KBM-7 (cell line): ENCODE measurements around the gene DNAJA2.
"Not testable (repeated sequence)": the region's sequence is repeated elsewhere in the genome, so short reads cannot be mapped to it uniquely, and the experiment has no call there.

ENCODE experiments used
- DNase-seq: peaks from one replicate; pipeline ENCODE4 v3.0.0-alpha.2; 2015
- in situ Hi-C: fragments of 300-500 bp; cut with MboI; formaldehyde crosslinking; loops from 2 replicates; pipeline ENCODE4 v1.14.3; 2020; ENCODE audit warnings: low sequenced_read_pairs, low pct_unique_long_range_greater_than_20kb, mixed read lengths

The DNAJA2 gene

DNA sequence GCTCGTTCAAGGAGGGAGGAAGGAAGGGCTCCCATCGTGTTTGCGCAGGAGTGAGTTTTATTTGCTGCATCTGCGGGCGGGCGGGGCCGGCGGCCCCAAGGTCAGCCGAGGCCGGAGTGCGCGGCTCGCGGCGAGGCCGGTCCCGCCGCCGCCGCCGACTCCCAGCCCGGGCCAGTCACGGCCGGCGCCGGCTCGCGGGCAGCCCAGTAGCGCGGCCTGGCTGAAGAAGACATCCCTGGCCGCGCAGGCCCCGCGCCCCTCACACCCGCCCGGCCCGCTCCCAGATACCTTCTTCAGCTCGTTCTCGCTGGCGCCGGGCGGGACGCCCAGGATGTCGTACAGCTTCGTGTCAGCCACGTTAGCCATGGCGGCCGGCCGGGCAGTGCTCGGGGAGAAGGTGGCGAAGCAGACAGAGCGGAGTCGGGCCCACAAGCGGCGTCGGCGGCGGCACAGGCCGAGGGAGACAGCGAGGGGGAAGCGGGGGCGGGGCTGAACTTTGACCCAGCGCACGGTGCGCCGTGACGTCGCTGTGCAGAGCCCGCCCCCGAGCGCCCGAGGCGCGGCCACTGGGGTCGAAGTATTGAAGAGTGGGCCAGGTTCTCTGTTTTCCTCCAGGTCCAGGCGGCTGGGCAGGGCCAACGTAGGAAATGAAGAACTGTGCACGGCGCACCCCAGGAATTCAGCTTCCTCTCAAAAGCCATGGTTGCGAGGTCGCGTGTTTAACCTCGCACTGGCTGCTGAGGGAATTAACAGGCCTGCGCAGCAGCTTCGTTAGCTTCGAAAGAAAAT lies at the start of gene DNAJA2:
TSS of gene DNAJA2 (minus strand) at position 468 of the 789 bp plus-strand sequence. CDS start at position 366, 102 bp downstream.
- DNase-seq, result peak; percentile 94

DNA sequence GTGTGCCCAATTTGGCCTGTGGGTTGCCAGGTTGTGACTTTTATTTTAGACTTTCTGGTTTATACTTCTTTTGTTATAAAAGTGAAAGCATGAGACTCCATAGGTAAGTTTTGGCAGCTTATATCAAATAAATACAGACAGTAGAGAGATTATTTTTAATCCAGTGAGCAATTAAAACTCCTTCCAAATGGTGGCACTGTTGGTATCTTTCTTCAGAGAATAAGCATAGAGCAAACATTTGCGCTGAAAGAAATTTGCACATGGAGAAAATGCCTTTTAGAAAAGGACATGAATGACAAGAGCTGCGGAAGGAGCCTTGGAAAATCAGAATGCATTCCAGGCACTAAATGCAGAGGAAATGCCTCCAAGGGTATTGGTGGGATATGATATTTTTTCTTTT lies 46.1 kb upstream of the DNAJA2 start:
- DNase-seq, result no peak
- in situ Hi-C loops, result no loop called here

More for the DNA sequence above, at the start of gene DNAJA2:
- in situ Hi-C loops, result no loop called here

DNA sequence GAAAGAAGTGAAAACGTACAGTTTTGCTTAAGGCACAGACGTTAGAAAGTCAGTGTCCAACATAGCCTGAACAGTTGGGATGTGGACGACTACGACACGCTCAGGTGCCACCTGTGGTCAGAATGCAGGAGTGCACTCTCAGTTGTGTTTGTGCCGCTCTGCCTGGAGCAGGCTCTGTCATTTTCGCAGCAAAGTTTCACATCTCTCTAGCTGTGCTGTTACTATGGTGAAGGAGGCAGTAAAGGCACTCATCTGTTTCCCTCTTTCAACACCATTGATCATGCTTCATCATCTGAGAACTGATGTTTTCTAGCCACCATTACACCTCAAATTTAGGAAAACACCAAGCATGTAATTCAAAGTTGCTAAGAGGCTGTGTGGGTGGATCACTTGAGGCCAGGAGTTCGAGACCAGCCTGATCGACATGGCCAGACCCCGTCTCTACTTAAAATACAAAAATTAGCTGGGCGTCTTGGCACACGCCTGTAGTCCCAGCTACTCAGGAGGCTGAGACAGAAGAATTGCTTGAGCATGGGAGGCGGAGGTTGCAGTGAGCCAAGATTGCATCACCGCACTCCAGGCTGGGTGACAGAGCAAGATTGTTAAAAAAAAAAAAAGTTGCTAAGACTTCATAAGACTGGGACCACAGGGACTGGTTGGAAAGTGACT lies 44.9 kb upstream of the DNAJA2 start:
- DNase-seq, result peak; percentile 33
- in situ Hi-C loops, result no loop called here

DNA sequence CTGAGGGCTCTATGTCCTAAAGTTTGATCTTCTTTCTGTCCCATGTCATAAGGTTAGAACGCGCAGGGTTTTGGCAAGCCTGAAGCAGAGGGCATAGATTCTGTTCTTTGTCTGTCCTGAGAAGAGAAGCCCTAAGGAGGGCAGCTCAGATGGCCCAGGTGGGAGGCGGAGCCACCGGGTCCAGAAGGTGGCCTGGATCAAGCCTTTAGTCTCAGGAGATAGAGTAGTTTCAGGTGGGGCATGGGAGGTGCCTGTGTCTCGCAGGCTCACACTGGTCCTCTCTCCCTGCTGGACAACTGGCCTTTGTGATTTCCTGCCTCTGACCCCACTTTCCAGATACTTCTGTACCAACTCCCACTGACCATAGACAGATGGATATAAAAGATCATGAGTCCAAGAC lies 44.2 kb upstream of the DNAJA2 start:
- DNase-seq, result no peak
- in situ Hi-C loops, result no loop called here

DNA sequence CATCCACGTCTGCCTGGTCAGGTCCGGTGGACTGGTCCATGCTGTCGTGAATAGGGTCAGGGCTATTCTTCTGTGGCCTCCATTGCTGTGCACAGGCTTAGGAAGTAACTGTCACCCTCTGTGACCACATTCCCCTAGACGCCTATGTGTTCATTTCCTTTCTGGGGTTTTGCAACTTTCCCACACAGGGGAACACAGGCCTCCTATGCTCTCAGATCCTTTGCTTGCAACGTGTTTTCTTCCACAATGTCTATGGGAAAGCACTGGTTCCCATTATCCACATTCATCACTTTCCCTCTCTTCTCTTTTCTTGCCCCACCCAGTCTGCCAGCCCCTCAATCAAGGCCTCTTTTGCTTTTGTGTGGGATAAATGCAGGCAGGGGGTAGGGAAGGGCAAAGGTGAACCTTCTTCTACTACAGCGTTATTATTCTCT lies 43.2 kb upstream of the DNAJA2 start:
- in situ Hi-C loops, result no loop called here
- peak; percentile 44 for DNase-seq

DNA sequence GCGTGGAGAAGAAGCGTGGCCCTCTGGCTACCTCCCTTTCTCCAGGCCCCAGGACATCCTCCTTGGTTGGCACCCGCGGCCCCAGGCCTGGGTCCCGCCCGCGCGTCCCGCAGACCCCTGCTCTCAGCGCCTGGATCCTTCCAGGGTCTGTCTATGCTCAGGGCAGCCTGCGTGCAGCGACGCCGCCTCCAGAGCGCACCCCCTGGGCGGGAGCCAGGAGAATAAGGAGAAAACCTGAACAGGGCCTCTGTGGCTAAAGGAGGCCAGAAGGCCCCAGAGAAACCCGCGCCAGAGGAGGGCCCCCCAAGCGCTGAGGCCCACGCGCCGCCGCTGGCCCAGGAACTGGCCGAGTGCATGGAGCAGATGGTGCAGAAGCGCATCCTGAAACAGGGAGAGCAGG lies 40.4 kb upstream of the DNAJA2 start:
- in situ Hi-C loops, result no loop called here
- DNase-seq, result no peak

DNA sequence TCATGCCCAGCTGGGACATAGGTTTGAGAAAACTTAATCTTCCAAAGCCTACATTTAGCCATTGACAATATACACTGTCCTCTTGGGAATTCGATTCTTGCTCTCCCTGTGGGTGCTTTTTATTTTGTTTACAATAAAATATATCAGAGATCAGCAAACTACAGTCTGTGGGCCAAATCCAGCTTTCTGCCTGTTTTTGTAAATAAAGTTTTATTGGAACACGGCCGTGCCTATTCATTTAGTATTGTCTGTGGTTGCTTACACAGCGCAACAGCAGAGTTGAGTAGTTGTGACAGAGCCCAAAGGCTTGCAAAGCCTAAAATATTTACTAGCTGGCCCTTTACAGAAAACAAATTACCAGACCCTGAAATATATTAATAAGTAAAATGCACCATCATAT lies 39.7 kb upstream of the DNAJA2 start:
- DNase-seq, result no peak
- in situ Hi-C loops, result no loop called here

DNA sequence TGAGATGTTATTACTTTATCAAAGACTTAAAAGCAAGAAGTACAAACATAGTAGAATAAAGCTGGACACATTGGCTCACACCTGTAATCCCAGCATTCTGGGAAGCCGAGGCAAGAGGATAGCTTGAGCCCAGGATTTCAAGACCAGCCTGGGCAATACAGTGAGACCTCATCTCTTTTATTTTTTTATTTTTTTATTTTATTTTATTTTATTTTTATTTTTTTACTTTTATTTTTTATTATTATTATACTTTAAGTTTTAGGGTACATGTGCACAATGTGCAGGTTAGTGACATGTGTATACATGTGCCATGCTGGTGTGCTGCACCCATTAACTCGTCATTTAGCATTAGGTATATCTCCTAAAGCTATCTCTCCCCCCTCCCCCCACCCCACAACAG lies 37.3 kb upstream of the DNAJA2 start:
- in situ Hi-C loops, DNase-seq: not testable (repeated sequence)

DNA sequence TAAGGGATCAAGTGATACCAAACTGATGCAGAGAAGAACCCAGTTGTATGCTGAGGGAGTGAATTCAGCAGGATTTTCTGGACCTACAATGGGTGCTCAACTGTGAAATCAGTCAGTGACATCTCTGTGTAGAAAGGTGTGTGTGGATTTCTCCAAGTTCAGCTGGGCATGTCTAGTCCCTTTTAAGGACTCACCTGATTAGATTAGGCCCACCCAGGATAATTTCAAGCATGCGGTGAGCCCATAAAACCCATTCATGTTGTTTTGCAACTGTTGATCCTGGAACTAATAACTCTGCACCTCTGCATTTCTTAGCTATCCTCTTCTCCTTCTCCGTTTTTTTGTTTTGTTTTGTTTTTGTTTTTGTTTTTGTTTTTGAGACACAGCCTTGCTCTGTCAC lies 35.1 kb upstream of the DNAJA2 start:
- in situ Hi-C loops, result no loop called here
- DNase-seq, result no peak

DNA sequence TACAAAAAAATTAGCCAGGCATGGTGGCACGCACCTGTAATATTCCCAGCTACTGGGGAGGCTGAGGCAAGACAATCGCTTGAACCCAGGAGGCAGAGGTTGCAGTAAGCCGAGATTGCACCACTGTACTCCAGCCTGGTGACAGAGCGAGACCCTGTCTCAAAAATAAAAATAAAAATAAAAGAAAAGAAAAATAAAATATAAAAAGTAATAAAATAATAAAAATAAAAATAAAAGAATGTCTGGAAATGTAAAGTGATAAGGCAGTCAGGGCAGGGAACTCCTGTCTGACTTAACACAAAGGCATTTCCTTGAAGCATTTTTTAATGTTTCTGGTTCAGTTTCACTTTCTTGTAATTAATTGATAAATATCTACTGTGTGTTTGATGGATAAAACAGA lies 34.7 kb upstream of the DNAJA2 start:
- no peak for DNase-seq
- in situ Hi-C loops, result no loop called here

DNA sequence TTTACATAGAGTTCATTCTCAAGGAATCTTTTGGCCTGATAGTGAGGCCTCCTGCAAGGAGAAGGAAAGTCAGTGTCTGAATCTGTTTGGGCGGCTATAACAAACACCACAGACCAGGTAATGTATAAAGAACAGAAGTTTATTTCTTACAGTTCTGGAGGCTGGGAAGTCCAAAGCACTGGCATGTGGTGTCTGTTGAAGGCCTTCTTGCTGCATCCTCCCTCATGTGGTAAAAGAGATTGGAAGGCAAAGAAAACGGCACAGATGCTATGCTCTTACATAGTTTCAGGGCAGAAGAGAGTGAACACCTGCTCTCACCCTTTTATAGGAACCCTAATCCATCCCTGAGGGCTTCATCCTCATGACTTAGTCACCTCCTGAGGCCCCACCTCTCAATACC lies 31.2 kb upstream of the DNAJA2 start:
- in situ Hi-C loops, result no loop called here
- DNase-seq, result no peak

DNA sequence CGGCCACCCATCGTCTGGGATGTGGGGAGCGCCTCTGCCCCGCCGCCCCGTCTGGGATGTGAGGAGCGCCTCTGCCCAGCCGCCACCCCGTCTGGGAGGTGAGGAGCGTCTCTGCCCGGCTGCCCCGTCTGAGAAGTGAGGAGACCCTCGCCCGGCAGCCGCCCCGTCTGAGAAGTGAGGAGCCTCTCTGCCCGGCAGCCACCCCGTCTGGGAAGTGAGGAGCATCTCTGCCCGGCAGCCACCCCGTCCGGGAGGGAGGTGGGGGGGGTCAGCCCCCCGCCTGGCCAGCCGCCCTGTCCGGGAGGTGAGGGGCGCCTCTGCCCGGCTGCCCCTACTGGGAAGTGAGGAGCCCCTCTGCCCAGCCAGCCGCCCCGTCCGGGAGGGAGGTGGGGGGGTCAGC lies 26.6 kb upstream of the DNAJA2 start:
- in situ Hi-C loops, result not testable (repeated sequence)

DNA sequence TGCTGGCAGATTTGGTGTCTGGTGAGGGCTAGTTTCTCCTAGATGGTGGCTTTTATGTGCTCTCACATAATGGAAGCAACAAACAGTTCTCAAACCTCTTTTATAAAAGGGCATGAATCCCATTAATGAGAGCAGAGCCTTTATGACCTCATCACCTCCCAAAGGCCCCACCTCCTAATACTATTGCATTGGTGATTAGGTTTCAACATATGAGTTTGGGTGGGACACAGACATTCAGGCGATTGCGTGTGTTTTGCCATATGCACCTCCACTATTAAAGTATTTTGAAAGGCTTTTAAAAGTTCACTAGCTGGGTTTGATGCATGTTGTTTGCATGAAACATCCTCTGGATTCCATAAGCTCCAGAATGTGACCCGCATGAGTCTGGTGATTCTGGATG lies 24.4 kb upstream of the DNAJA2 start:
- no peak for DNase-seq
- in situ Hi-C loops, result no loop called here

More for the DNA sequence above, 26.6 kb upstream of the DNAJA2 start:
- DNase-seq, result not testable (repeated sequence)

DNA sequence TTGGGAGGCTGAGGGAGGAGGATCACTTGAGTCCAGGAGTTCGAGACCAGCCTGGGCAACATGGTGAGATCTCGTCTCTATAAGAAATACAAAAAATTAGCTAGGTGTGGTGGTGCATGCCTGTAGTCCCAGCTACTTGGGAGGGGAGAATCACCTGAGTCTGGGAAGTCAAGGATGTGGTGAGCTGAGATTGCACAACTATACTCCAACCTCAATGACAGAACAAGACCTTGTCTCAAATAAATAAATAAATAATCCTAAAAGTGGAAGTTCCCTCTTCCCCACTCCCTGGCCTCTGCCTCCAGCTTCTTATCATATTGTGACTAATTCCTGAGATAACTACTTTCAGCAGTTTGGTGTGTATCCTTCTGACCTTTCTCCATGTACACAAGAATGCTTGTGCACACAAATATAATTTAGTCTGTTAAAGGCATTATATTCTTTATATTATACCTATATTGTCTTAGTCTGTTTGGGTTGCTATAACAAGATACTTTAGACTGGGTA lies 23.5 kb upstream of the DNAJA2 start:
- in situ Hi-C loops, result no loop called here
- no peak for DNase-seq

DNA sequence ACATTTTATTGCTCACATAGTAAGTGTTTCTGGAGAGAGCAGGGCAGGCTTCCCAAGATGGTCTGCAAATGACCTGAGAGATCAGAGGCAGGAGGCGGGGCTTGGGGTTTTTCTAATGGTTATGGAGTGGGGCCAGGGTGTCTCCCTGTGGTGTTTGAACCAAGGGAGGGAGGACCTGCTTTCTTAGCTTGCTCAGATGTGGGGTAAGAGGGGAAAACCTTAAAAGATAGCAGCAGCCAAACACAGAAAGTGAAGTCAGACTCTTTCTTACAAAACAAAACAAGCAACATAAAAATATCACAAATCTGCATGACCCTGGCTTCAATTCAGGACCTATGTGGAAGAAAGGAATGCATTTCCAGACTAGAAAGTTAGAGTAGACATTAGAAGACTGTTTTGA lies 22.9 kb upstream of the DNAJA2 start:
- in situ Hi-C loops, result no loop called here

DNA sequence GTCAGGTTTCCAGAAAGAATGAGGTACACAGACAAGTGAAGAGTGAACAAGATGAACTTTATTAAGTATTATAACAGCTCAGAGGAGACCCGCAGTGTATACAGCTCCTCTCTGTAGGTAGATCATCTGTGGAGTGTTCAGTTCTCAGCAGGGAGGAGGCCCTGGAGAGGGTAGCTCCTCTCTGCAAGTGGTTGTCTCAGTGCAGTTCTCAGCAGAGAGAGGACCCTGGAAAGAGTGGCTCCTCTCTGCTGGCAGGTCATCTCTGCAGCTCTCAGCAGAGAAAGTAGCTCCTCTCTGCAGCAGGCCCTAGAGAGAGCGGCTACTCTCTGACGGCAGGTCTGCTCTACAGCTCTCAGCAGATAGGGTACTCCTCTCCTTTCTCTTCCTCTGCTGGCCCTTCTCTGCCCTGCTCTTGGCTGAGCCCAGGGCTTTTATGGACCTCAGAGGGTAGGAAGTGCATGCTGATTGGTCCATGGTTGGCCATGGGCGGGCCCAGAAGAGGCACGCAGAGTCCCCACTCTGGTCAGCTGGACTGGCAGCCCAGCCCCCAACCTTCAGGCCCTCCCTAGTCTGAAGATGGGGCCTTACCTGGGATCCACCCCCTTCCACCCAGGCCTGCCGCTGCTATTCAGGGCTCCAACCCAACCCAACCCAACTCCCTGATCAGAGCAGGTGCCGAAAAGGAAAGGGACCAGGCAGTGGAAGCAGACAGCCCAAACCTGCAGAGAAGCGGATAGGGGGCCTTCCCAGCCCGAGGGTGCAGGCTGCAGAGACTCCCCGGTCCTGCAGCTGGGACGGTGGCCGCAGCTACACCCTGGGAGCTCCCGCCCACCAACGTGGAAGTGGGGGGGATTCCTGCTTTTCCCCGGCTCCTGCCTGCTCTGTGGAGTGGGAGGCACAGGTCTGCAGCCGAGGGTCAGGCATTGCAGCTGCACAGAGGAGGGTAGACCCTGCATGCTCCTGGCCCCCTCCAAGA lies 18.5 kb upstream of the DNAJA2 start:
- no peak for DNase-seq
- in situ Hi-C loops, result no loop called here

More for the DNA sequence above, 22.9 kb upstream of the DNAJA2 start:
- DNase-seq, result no peak

DNA sequence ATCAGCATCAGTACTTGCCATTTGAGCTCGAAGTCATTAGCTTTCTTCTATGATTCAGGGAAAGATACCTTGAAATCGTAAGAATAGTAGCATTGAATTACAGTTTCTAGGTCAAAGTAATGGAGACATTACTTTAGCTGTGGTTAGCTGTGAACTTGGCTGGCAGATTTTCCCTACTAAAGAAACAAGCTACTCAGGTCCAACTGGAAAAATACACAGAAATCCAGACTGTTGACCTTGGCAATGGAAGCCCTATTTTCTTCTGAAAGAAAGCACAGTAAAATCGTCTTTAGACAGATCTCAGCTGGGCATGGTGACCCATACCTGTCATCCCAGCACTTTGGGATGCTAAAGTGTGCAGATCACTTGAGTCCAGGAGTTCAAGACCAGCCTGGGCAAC lies 13.4 kb upstream of the DNAJA2 start:
- in situ Hi-C loops, result no loop called here
- DNase-seq, result no peak

DNA sequence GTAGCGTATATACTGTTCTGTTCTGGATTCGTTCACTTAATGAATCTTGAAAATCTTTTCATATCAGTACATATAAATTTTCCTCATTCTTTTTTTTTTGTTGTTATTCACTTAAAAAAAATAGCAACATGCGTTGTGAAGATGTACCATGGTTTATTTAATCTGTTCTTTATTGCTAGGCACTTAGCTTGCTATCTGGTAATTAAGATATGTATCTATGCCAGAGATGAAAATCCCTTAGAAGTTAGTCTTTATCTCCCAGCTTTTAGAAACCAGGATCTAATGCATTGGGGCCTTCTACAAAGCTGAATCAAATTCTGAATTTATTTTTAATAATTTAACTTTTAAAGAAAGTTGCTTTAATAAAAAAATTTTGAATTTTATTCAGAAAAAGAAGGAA lies 13.0 kb upstream of the DNAJA2 start:
- DNase-seq, result no peak
- in situ Hi-C loops, result no loop called here

DNA sequence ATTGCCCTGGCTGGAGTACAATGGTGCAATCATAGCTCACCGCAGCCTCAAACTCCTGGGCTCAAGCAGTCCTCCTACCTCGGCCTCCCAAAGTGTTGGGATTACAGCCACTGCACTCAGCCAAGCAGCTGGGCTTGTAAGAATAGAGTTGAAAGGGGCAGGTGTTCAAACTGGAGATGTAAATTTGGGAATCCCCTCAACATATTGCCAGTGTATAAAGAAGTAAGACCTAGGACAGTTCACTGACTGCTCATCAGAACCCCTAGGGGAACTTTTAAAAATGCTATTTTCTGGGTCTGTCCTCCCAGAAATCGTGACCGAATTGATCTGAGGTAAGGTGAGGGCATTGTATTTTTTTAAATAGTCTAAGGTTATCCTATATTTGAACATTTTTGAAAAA lies 8.9 kb upstream of the DNAJA2 start:
- DNase-seq, result no peak
- in situ Hi-C loops, result no loop called here
